ENCODE data around the gene LRP1B.

The LRP1B gene

DNA sequence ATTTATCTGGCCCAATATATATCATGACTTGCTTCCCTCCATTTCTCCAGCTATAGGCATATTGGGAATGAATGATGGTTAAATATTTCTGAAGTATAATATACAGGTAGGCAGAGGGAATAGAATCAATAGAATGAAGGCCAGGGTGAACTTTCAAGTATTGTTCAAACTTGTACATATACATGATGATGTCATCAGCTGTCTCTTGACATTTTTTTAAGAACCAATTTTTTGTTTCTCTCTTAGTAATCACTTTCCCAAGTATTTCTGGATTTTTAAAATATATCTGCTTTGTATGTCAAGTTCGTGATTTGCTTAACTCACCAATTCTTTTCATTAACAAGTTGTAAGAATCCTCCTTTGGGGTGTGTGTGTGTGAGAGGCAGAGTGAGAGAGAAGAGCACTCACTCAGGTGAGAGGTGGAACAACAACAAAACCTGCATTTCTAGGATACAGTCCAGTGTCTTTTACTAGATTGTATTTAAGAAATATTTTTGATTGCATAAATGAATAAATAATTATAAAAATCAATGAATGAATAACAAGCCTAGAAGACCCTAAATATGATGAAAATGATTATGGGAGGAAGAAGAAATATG, 1239.1 kb downstream of the LRP1B start:
- no peak overlapping the region for H3K4me3 ChIP-seq (ENCODE audit: low read depth, low read length)
- no peak for DNase-seq (ENCODE audit: low read depth)
- no peak for TF ChIP-seq CTCF (IDR thresholded peaks at IDR 0.05; ENCODE audit: insufficient read depth, low read depth, low read length, missing control alignments)

- DNase-seq (ENCODE audit: low read depth): no peak
- H3K4me3 ChIP-seq (ENCODE audit: low read depth, low read length): no peak overlapping the region
- TF ChIP-seq CTCF (IDR thresholded peaks at IDR 0.05; ENCODE audit: insufficient read depth, low read depth, low read length, missing control alignments): no peak
Measured at GRCh38 chr2:140882671-140883620, 1247.9 kb downstream of the LRP1B start.

- TF ChIP-seq CTCF (IDR thresholded peaks at IDR 0.05; ENCODE audit: insufficient read depth, low read depth, low read length, missing control alignments): no peak
- no peak for DNase-seq (ENCODE audit: low read depth)
Measured at GRCh38 chr2:140880573-140880972, 1250.2 kb downstream of the LRP1B start.

GRCh38 chr2:140876015-140876414, 1254.8 kb downstream of the LRP1B start:
- no peak for DNase-seq (ENCODE audit: low read depth)
- no peak overlapping the region for H3K4me3 ChIP-seq (ENCODE audit: low read depth, low read length)
- no peak for TF ChIP-seq CTCF (IDR thresholded peaks at IDR 0.05; ENCODE audit: insufficient read depth, low read depth, low read length, missing control alignments)

More at GRCh38 chr2:140880573-140880972, 1250.2 kb downstream of the LRP1B start:
- H3K4me3 ChIP-seq (ENCODE audit: low read depth, low read length): no peak overlapping the region

GRCh38 chr2:140873915-140874531, 1256.8 kb downstream of the LRP1B start:
- DNase-seq (ENCODE audit: low read depth): no peak
- no peak overlapping the region for H3K4me3 ChIP-seq (ENCODE audit: low read depth, low read length)
- TF ChIP-seq CTCF (IDR thresholded peaks at IDR 0.05; ENCODE audit: insufficient read depth, low read depth, low read length, missing control alignments): no peak

DNA sequence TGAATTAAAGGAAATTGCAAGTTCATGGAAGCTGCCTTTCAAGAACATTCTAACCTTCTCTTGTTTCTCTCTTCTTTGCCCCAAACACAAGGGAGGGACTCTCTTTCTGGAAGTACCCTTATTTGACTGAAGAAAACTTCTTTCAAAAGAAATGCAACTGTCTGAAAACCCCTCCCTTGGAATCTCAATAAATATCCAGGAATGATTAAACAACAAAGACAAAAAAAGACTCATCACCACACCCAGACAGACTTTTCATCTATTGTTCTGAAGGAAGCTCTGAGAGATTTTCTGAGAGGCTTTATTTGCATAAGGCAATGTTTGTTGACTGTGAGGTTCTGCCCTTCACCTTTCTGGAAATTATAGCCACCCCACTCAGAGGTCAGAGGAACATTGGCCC, 1260.9 kb downstream of the LRP1B start:
- no peak for DNase-seq (ENCODE audit: low read depth)
- no peak overlapping the region for H3K4me3 ChIP-seq (ENCODE audit: low read depth, low read length)
- no peak for TF ChIP-seq CTCF (IDR thresholded peaks at IDR 0.05; ENCODE audit: insufficient read depth, low read depth, low read length, missing control alignments)
